RWPE1 (cell line): ENCODE data around the gene INHA.

Source experiments
- CTCF ChIA-PET: fragments of 350-600 bp; sonication (Branson Sonifier 250); formaldehyde crosslinking; extraction: SDS; loops from one replicate; lab custom pipeline; 2021; lab: Yijun Ruan, JAX
- POLR2A ChIA-PET: fragments of 400-600 bp; formaldehyde crosslinking; extraction: SDS; loops from one replicate; lab custom pipeline; 2020; ENCODE audit warnings: antibody characterized with exemption; ENCODE audit not compliant: low non-redundant PET; lab: Yijun Ruan, JAX
- DNase-seq: peaks from one replicate; pipeline ENCODE4 v3.0.0; 2012; ENCODE audit warnings: low spot score
- H3K27ac ChIP-seq: fragments of 450-650 bp; 2 replicates; pipeline ENCODE4 v1.5.1; 2017
- TF ChIP-seq, protein P1 (sequence below): fragments of 450-650 bp; conservative IDR thresholded peaks from 2 replicates; pipeline ENCODE4 v1.5.1; 2017; ENCODE audit warnings: low read depth, mild to moderate bottlenecking

INHA gene

DNA sequence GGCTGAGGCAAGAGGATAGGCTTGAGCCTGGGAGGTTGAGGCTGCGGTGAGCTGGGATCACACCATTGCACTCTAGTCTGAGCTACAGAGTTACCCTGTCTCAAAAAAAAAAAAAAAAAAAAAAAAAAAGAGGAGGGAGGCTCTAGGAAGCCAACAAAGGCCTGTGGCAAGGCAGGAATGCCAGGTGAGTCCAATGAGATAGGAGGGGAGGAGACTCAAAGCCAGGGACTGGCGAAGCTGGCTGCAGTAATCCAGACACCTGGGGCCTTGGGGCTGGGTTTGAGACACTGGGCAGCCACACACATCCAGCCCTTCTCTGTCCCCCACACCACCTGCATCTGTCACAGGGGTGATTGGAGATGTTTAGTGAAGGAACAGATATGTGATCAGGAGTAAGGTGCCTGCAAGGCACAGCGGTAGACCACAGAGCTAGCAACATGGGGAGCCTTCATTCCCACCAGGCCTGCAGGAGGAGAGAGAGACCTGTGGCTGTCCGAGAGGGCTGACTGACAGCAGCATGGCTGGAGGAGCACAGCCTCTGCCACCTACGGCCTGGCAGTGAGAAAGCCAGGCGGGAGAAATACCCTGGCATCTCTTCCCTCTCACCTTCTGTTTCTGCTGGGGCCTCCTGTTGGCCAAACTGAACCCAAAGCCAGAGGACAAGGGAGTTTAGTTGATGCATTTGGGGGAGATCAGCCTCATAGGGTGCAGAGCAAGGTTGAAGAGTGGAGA lies 38.0 kb upstream of the INHA start:
- ChIA-PET CTCF (interaction anchor here (0.6 kb wide), 1 partner anchor 110 kb away, joined by 3 read pairs; no protein-coding TSS in a partner anchor), POLR2A (no interaction called here)
- DNase-seq: peak; percentile 35
- H3K27ac ChIP-seq: no peak overlapping the region
- TF ChIP-seq, protein P1, sequence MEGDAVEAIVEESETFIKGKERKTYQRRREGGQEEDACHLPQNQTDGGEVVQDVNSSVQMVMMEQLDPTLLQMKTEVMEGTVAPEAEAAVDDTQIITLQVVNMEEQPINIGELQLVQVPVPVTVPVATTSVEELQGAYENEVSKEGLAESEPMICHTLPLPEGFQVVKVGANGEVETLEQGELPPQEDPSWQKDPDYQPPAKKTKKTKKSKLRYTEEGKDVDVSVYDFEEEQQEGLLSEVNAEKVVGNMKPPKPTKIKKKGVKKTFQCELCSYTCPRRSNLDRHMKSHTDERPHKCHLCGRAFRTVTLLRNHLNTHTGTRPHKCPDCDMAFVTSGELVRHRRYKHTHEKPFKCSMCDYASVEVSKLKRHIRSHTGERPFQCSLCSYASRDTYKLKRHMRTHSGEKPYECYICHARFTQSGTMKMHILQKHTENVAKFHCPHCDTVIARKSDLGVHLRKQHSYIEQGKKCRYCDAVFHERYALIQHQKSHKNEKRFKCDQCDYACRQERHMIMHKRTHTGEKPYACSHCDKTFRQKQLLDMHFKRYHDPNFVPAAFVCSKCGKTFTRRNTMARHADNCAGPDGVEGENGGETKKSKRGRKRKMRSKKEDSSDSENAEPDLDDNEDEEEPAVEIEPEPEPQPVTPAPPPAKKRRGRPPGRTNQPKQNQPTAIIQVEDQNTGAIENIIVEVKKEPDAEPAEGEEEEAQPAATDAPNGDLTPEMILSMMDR: no peak

DNA sequence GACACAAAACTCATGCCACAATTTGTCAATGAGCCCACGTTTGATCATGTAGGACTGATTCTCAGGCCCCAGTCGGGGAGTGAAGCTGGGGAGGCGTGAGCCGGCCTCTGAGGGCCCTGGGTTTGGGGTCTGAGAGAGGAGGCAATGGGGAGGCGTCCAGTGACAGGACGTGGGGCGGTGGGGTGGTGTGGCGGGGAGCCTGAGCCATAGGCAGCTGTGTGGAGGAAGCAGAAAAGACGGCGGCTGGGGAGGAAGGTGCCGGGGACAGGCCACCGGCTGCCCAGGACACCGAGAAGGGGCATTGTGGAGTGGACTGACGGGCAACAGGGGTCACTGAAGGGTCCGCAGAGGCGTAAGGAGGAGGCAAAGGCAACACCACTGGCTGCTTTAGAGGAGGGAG lies 35.7 kb upstream of the INHA start:
- no peak for DNase-seq
- TF ChIP-seq, protein P1: no peak
- no peak overlapping the region for H3K27ac ChIP-seq
- ChIA-PET POLR2A (no interaction called here), CTCF (no interaction called here)

DNA sequence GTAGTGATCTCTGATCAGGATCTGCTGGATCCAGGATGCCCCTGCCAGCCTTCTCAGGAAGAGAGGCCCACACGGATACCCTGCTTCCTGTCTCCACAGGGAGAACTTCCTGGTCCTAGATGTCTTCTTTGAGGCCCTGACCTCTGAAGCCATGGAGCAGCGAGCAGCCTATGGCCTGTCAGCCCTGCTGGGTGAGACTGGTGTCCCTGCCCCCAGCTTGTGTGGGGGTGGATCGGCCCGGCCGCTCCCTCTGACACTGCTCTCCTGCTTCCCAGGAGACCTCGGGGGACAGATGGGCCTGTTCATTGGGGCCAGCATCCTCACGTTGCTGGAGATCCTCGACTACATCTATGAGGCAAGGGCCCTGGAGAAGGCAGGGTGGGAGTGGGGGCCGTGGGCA lies 35.1 kb upstream of the INHA start:
- CTCF ChIA-PET: interaction anchor here (0.6 to 1.1 kb wide), 4 partner anchors 55 to 806 kb away, joined by 3 to 5 read pairs (median 3); no protein-coding TSS in a partner anchor
- no peak overlapping the region for H3K27ac ChIP-seq
- POLR2A ChIA-PET: no interaction called here
- TF ChIP-seq, protein P1: no peak
- no peak for DNase-seq

DNA sequence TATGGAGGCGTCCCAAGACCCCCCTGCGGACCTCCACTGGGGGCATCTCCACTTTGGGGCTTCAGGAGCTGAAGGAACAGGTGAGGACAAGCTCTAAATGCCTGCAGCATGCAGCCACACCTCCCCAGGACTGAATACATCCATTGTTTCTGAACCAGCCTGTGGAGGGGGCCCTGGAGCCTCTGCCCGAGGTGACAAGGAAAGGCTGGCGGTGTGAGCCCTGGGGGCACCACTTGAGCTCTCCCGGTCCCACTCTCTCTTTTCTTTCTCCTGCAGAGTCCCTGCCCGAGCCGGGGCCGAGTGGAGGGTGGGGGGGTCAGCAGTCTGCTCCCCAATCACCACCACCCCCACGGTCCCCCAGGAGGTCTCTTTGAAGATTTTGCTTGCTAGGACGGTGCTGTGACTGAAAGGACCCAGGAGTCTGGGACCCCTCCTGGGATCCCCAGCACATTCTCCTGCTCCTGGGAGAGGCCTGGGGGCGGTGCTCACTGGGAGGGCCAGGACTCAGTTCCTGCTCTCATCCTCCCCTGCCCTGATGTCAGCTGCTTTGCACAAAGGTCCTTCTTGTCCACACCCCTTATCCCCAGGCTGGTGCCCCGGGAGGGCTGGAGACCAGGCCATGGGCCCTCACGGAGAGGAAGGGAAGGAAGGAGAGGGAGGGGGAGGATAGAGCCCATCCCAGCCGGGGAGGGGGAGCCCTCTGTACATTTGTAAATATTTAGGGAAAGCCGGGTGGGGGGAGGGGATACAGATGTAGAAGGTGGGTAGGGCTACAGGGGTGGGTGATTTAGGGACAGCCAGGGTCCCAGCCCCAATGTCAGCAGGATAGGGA lies 34.2 kb upstream of the INHA start:
- TF ChIP-seq, protein P1: no peak
- DNase-seq: no peak
- H3K27ac ChIP-seq: peak overlapping the region; percentile 64
- ChIA-PET CTCF (interaction anchor here (0.6 to 5.5 kb wide), 8 partner anchors 8 to 807 kb away, joined by 3 to 25 read pairs (median 3); no protein-coding TSS in a partner anchor), POLR2A (interaction anchor here (0.7 kb wide), 1 partner anchor 63 kb away, joined by 3 read pairs; no protein-coding TSS in a partner anchor)

DNA sequence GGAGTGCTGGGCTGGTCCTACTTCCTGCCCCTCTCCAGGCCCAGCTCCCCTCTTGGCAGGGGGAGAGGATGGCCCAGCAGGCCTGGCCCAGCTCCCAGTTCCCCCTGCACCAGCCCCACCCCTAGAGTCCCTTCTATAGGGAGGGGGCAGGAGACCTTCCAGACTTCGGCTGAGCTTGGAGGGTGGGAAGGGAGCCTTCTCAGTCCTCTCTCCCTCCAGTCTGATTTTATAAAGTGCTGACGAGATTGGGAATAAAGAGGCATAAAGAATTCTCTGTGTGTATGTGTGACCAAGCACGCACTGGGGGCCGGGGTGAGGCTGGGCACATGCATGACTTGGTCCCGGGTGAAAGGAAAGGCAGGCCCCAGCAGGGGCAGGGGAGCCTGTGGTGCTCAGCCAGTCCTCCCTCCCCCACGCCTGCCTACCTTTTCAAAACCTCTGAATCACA lies 33.6 kb upstream of the INHA start:
- CTCF ChIA-PET: interaction anchor here (0.6 to 5.5 kb wide), 3 partner anchors 8 to 140 kb away, joined by 3 to 25 read pairs (median 3); no protein-coding TSS in a partner anchor
- TF ChIP-seq, protein P1: no peak
- no peak for DNase-seq
- H3K27ac ChIP-seq: peak overlapping the region; percentile 64
- POLR2A ChIA-PET: no interaction called here
